H1 (cell line): ENCODE measurements around the gene EDEM1. TPM values are rescaled to one million over a fixed set of nuclear protein-coding genes. Genes with fewer than 3 reads are reported as not detected.

Experiments used
- polyA plus RNA-seq, 7 experiments: library from polyadenylated mRNA; depleted of rRNA in 3 of 7; stranded (reverse) in 5 of 7; unstranded in 2 of 7; fragments of >200 nt in 5 of 7; fragments of 200-250 nt in 2 of 7; gene quantifications; 1 replicate in 5 of 7; 2 replicates in 1 of 7; 4 replicates in 1 of 7; pipeline versions ENCODE4 v1.2.1 to v1.2.3, GENCODE V29; 2011 to 2013; ENCODE audit warnings: missing spikeins in 2 of 7, mixed read lengths in 2 of 7
- total RNA-seq: library from RNA; stranded (reverse); fragmentation: NEBNext Ultra II Directional; extraction: Animal tissue kit (Norgen Biotek cat#: 25700); gene quantifications from 2 replicates; pipeline ENCODE4 v1.2.1, GENCODE V29; 2021
- TF ChIP-seq, protein P1 (sequence below): IDR thresholded peaks from 2 replicates; pipeline ENCODE4 v1.6.1; 2011; ENCODE audit warnings: low read depth, mild to moderate bottlenecking, low read length; ENCODE audit not compliant: insufficient read depth

EDEM1 gene
- total and polyA plus RNA-seq, 2 of the 8 experiments (the other 6 are each of a cell fraction or from before 2014, with no cell fraction given), result 4.8 to 16.4 TPM

DNA sequence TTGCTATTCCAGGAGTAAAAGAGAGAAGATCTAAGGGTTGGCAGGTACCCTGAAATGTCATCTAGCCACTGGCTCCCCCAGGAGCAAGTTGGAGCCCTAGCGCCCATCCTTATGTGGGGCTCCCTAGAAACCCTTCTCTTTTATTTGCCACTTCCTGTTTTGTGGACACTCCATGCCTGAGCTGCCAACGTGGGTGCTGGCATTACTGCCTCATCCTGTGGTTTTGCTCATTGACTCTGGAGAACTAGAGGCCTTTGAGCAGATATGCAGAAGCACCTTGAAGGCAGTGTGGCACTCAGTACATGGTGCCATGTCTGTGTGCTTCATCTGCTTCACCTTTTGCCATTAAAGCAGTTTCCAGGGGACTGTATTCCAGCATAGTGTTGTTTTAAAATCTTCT lies 8.1 kb downstream of the EDEM1 start (continued):
- TF ChIP-seq, protein P1, sequence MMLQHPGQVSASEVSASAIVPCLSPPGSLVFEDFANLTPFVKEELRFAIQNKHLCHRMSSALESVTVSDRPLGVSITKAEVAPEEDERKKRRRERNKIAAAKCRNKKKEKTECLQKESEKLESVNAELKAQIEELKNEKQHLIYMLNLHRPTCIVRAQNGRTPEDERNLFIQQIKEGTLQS, result no peak
- TF ChIP-seq, all 59 proteins: peak for 0
